Colonic mucosa (tissue), 4 donors: ENCODE measurements around the gene PRICKLE4. TPM values are rescaled to one million over a fixed set of nuclear protein-coding genes. Genes with fewer than 3 reads are reported as not detected.

Experiments used
- DNase-seq: peaks from one replicate; pipeline ENCODE4 v3.0.0-alpha.2; 2020
- H3K27ac ChIP-seq: fragments of 200-600 bp; one replicate; pipeline ENCODE4 v1.8.0; 2021
- H3K27me3 ChIP-seq: fragments of 200-600 bp; one replicate; pipeline ENCODE4 v1.8.0; 2021
- H3K36me3 ChIP-seq: fragments of 200-600 bp; one replicate; pipeline ENCODE4 v1.8.0; 2021
- H3K4me1 ChIP-seq: fragments of 200-600 bp; one replicate; pipeline ENCODE4 v1.8.0; 2021; ENCODE audit warnings: mild to moderate bottlenecking
- H3K4me3 ChIP-seq: fragments of 200-600 bp; one replicate; pipeline ENCODE4 v1.8.0; 2021
- H3K9ac ChIP-seq, 2 donors: one replicate each; pipeline ENCODE4 v1.7.0; 2013; ENCODE audit warnings: control low read depth in 2 of 2, low read depth in 2 of 2, low read length in 2 of 2
- H3K9me3 ChIP-seq: fragments of 200-600 bp; one replicate; pipeline ENCODE4 v1.8.0; 2021
- CTCF ChIP-seq: fragments of 200-600 bp; IDR thresholded peaks from one replicate; pipeline ENCODE4 v1.8.0; 2022; ENCODE audit warnings: antibody characterized with exemption, mild to moderate bottlenecking
- intact Hi-C: fragments of 100-400 bp; cut with DNase I; formaldehyde crosslinking; loops from one replicate; pipeline ENCODE4 v1.14.1; 2022
- total RNA-seq, 2 donors: library from RNA; stranded (reverse); fragmentation: NEBNext Ultra II Directional in 1 of 2; extraction: Animal tissue kit (Norgen Biotek cat#: 25700) in 1 of 2; gene quantifications; one replicate each; pipeline ENCODE4 v1.2.1, GENCODE V29; 2021
- donor health status: healthy.
- donor health status: DM: no; HTN: no; CAD: no.
- donor health status: DM: no; HTN: no; CAD: no.

Gene PRICKLE4
- total RNA-seq, 2 donors from 2014 or later, result 1.8 to 4.8 TPM

DNA sequence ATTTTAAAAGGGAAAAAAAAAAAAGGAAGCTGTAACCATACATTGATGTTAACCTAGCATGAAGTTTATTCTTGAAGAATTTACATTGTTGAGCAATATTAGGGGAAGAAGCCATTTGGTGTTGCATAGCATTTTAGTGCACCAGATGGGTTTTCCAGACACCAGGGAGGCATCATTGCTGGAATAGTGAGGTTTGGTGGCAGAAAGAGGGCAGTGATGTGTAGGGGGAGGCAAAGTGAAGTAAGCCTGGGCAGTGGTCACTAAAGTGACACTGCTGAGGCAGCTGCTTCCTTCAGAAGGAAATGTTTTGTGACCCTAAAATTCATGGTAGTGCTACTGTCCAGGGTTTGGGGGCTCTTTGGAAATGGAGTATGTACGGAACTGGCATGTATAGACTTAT, 9.5 kb downstream of the PRICKLE4 start:
- Histone ChIP-seq H3K9ac (no peak overlapping the region), H3K27me3 (no peaks in the 10 kb centered on the region), H3K9me3 (no peaks in the 10 kb centered on the region), H3K4me1 (peaks cover 8% of the 10 kb centered on the region), H3K4me3 (no peak overlapping the region), H3K36me3 (peaks cover 6% of the 10 kb centered on the region), H3K27ac (no peak overlapping the region)
- no peak for TF ChIP-seq CTCF
- DNase-seq, result no peak
- intact Hi-C loops, result no loop called here

DNA sequence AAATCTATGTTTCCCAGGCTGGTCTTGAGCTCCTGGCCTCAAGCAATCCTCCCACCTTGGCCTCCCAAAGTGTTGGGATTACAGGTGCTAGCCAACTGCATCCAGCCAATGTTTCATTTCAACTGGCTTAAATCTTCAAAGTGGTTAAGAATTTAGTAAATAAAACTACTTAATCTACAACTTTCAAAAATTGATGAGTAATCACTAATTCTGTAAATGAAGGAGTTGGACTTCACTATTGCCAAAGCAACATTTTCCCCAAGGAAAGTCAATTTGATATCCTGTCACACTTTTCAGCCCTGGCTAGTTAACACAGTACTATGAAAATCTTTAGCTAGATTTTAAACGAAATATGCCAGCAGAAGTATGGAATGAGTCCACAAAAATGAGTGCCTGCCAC, 10.7 kb downstream of the PRICKLE4 start:
- intact Hi-C loops, result no loop called here

DNA sequence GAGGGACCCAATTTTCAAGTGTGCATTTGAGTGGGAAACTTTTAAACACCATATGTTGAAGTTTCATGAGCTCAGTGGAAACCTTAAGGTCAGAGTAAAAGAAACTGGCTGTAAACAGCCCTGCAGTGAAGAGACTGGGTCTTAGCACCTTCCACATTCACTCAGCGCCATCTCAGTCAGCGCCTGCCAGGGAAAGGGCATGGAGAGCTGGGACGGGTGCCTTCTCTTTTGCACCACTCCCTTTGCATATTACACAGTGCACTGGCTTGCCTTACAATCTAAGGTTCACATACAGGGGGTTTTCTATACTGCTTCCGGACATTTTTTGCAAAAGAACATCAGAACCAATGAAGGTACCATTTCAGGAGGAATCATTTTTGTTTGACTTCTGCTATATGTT, 11.4 kb downstream of the PRICKLE4 start:
- Histone ChIP-seq H3K4me3 (no peak overlapping the region), H3K27me3 (no peaks in the 10 kb centered on the region), H3K9ac (no peak overlapping the region), H3K4me1 (no peaks in the 10 kb centered on the region), H3K27ac (no peak overlapping the region), H3K9me3 (no peaks in the 10 kb centered on the region), H3K36me3 (peaks cover 6% of the 10 kb centered on the region)
- no peak for TF ChIP-seq CTCF
- intact Hi-C loops, result no loop called here
- no peak for DNase-seq

More for the DNA sequence above, 10.7 kb downstream of the PRICKLE4 start:
- no peak for DNase-seq
- Histone ChIP-seq H3K36me3 (peaks cover 6% of the 10 kb centered on the region), H3K4me1 (no peaks in the 10 kb centered on the region), H3K27ac (no peak overlapping the region), H3K4me3 (no peak overlapping the region), H3K9me3 (no peaks in the 10 kb centered on the region), H3K27me3 (no peaks in the 10 kb centered on the region), H3K9ac (no peak overlapping the region)
- TF ChIP-seq CTCF, result no peak

DNA sequence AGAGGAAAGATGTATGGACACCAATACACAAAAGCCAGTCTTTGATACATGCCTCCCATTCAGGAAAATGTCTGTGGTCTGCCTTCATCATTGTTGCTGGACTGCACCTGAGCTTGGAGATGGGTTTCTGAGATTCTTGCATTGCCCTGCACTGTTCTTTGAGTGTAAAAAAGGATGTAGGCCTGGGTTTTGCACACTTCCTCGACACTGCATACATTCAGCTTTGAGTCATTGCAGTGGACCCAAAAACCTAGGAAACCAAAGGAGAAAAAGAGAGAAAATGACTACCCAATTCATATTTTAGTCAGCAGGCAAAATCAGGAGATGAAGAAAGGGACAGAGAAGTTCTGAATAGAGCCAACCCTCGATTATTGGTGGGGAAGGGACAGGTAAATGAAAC, 15.9 kb downstream of the PRICKLE4 start:
- Histone ChIP-seq H3K4me3 (no peak overlapping the region), H3K4me1 (no peaks in the 10 kb centered on the region), H3K9ac (no peak overlapping the region), H3K27ac (no peak overlapping the region), H3K36me3 (no peaks in the 10 kb centered on the region), H3K9me3 (no peaks in the 10 kb centered on the region), H3K27me3 (no peaks in the 10 kb centered on the region)
- no peak for TF ChIP-seq CTCF
- no peak for DNase-seq
- intact Hi-C loops, result no loop called here

DNA sequence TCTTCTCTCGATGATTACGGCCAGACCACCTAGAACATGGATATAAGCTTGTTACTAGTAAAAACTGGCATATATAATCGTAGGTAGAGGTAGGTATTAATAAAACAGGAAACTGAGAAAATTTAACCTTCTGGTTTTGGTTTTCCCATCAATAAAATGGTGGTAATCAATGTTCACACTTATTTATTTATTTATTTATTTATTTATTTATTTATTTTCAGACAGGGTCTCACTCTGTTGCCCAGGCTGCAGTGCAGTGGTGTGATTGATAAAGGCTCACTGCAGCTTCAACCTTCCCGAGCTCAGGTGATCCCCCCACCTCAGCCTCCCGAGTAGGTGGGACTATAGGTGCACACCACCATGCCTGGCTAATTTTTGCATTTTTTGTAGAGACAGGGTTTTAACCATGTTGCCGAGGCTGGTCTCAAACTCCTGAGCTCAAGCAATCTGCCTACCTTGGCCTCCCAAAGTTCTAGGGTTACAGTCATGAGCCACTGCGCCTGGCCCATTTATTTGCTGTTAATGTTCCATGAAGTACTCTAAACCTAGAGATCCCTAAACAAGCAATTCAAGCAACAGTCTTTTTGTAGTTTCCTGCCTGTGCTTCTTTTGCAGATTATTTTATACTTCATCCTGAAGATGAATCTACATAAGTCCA, 18.4 kb downstream of the PRICKLE4 start:
- H3K27ac ChIP-seq, result no peak overlapping the region
- H3K9me3 ChIP-seq, result no peaks in the 10 kb centered on the region
- H3K4me1 ChIP-seq, result no peaks in the 10 kb centered on the region
- DNase-seq, result no peak
- H3K36me3 ChIP-seq, result no peaks in the 10 kb centered on the region
- H3K4me3 ChIP-seq, result no peak overlapping the region
- no peak overlapping the region for H3K9ac ChIP-seq
- intact Hi-C loops, result no loop called here
- no peak for TF ChIP-seq CTCF
- no peaks in the 10 kb centered on the region for H3K27me3 ChIP-seq
